Keratinocyte (primary cell): ENCODE results near the gene MSI2.

Source experiments
- EZH2 ChIP-seq: IDR thresholded peaks from one replicate; pipeline ENCODE4 v1.6.1; 2012; ENCODE audit warnings: inconsistent platforms, mild to moderate bottlenecking, low read length, moderate library complexity
- TF ChIP-seq, protein P1 (sequence below), 3 experiments: IDR thresholded peaks in 1 of 3; conservative IDR thresholded peaks in 1 of 3; optimal IDR thresholded peaks in 1 of 3; 2 replicates in 2 of 3; 3 replicates in 1 of 3; pipeline versions ENCODE3 to v1.5.1; 2011; ENCODE audit warnings: low read length in 3 of 3, mild to moderate bottlenecking in 3 of 3, moderate library complexity in 2 of 3, control low read depth in 1 of 3, inconsistent platforms in 1 of 3; ENCODE audit not compliant: insufficient read depth in 2 of 3; ENCODE audit errors: extremely low read depth in 1 of 3

GRCh38 chr17:57692770-57693169 lies 436.4 kb downstream of the MSI2 start:
- TF ChIP-seq, protein P1, sequence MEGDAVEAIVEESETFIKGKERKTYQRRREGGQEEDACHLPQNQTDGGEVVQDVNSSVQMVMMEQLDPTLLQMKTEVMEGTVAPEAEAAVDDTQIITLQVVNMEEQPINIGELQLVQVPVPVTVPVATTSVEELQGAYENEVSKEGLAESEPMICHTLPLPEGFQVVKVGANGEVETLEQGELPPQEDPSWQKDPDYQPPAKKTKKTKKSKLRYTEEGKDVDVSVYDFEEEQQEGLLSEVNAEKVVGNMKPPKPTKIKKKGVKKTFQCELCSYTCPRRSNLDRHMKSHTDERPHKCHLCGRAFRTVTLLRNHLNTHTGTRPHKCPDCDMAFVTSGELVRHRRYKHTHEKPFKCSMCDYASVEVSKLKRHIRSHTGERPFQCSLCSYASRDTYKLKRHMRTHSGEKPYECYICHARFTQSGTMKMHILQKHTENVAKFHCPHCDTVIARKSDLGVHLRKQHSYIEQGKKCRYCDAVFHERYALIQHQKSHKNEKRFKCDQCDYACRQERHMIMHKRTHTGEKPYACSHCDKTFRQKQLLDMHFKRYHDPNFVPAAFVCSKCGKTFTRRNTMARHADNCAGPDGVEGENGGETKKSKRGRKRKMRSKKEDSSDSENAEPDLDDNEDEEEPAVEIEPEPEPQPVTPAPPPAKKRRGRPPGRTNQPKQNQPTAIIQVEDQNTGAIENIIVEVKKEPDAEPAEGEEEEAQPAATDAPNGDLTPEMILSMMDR (optimal IDR thresholded peaks at IDR 0.05 in 1 of 3, IDR thresholded peaks at IDR 0.05 in 1 of 3, conservative IDR thresholded peaks at IDR 0.05 in 1 of 3; ENCODE audit: extremely low read depth in 1 of 3, insufficient read depth in 2 of 3, low read length in 3 of 3), result no peak
- TF ChIP-seq EZH2, result no peak
